H1 (cell line): Measurements from ENCODE around the gene SLC22A23. TPM values are rescaled to one million over a fixed set of nuclear protein-coding genes. Genes with fewer than 3 reads are reported as not detected.

ENCODE experiments used
- CTCF ChIA-PET: fragments of 300-600 bp; sonication (Branson Sonifier 250); formaldehyde crosslinking; loops from one replicate; lab custom pipeline; 2021; ENCODE audit not compliant: partially characterized antibody; lab: Charles Lee
- POLR2A ChIA-PET: fragments of 300-600 bp; sonication (Branson Sonifier 250); formaldehyde crosslinking; loops from one replicate; lab custom pipeline; 2021; ENCODE audit warnings: inconsistent platforms; ENCODE audit not compliant: partially characterized antibody; lab: Charles Lee
- DNase-seq, 2 experiments: peaks; one replicate each; pipeline versions ENCODE4 v3.0.0 to v3.0.0-alpha.2; 2010 to 2022; ENCODE audit warnings: low spot score in 2 of 2, low read depth in 1 of 2, mixed read lengths in 1 of 2
- FAIRE-seq: peaks from 2 replicates; lab custom pipeline; 2011; peaks lifted over from hg19 to GRCh38; lab: Jason Lieb, UNC
- H2AFZ ChIP-seq: 2 replicates; pipeline ENCODE4 v1.8.1; 2012; ENCODE audit warnings: low read length, inconsistent platforms
- H2AK5ac ChIP-seq: 2 replicates; pipeline ENCODE4 v1.6.1; 2013; ENCODE audit warnings: low read depth, low read length
- H2BK120ac ChIP-seq: replicated peaks from 2 replicates; pipeline ENCODE3; 2013; ENCODE audit warnings: low read depth, low read length, inconsistent platforms
- H2BK12ac ChIP-seq: 2 replicates; pipeline ENCODE4 v1.6.1; 2013; ENCODE audit warnings: low read depth, low read length
- H2BK15ac ChIP-seq: 2 replicates; pipeline ENCODE4 v1.6.1; 2013; ENCODE audit warnings: low read length
- H2BK20ac ChIP-seq: 2 replicates; pipeline ENCODE4 v1.6.1; 2013; ENCODE audit warnings: low read length
- H2BK5ac ChIP-seq: 2 replicates; pipeline ENCODE4 v1.6.1; 2013; ENCODE audit warnings: low read depth, low read length
- H3K14ac ChIP-seq: 2 replicates; pipeline ENCODE4 v1.6.1; 2013; ENCODE audit warnings: inconsistent platforms; ENCODE audit not compliant: insufficient read length
- H3K18ac ChIP-seq: 2 replicates; pipeline ENCODE4 v1.6.1; 2013; ENCODE audit warnings: low read length; ENCODE audit errors: extremely low read depth
- H3K23ac ChIP-seq: 2 replicates; pipeline ENCODE4 v1.6.1; 2013; ENCODE audit warnings: inconsistent platforms; ENCODE audit not compliant: insufficient read length
- H3K23me2 ChIP-seq: 2 replicates; pipeline ENCODE4 v1.6.1; 2013; ENCODE audit warnings: low read depth, low read length
- H3K27ac ChIP-seq: 2 replicates; pipeline ENCODE4 v1.6.1; 2011; ENCODE audit warnings: low read depth, low read length, inconsistent platforms
- H3K27me3 ChIP-seq, 4 experiments: replicated peaks in 1 of 4; 1 replicate in 1 of 4; 2 replicates in 3 of 4; pipeline versions ENCODE4 v1.6.1 to v1.8.1; 2011 to 2013; ENCODE audit warnings: low read length in 3 of 4, mild to moderate bottlenecking in 3 of 4, inconsistent platforms in 2 of 4, mixed read lengths in 2 of 4, moderate library complexity in 1 of 4; ENCODE audit not compliant: control insufficient read depth in 3 of 4, insufficient read depth in 3 of 4; ENCODE audit errors: extremely low read depth in 1 of 4
- H3K36me3 ChIP-seq, 4 experiments: 2 replicates each; pipeline versions ENCODE4 v1.6.1 to v1.8.1; 2011 to 2013; ENCODE audit warnings: mild to moderate bottlenecking in 4 of 4, low read length in 3 of 4, moderate library complexity in 2 of 4, control low read depth in 1 of 4, inconsistent platforms in 1 of 4; ENCODE audit not compliant: insufficient read depth in 4 of 4, control insufficient read depth in 2 of 4
- H3K4ac ChIP-seq: replicated peaks from 2 replicates; pipeline ENCODE3; 2013; ENCODE audit warnings: low read length, low read depth, mixed read lengths, inconsistent platforms; ENCODE audit not compliant: insufficient read length
- H3K4me1 ChIP-seq, 4 experiments: replicated peaks in 1 of 4; 1 replicate in 1 of 4; 2 replicates in 3 of 4; pipeline versions ENCODE4 v1.6.1 to v1.8.1; 2011 to 2013; ENCODE audit warnings: low read length in 3 of 4, inconsistent platforms in 2 of 4, mixed read lengths in 1 of 4; ENCODE audit not compliant: insufficient read depth in 4 of 4, control insufficient read depth in 3 of 4
- H3K4me2 ChIP-seq, 2 experiments: 2 replicates each; pipeline versions ENCODE4 v1.6.1 to v1.8.1; 2011 to 2013; ENCODE audit warnings: low read depth in 2 of 2, low read length in 2 of 2, control low read depth in 1 of 2, inconsistent platforms in 1 of 2, mild to moderate bottlenecking in 1 of 2; ENCODE audit not compliant: insufficient read depth in 1 of 2
- H3K4me3 ChIP-seq, 4 experiments: fragments of 200-600, 300-600 bp in 1 of 4; sonication (generic), shearing (Covaris generic), sonication (Bioruptor Twin) in 1 of 4; 2 replicates each; pipeline versions ENCODE4 v1.5.1 to v1.8.1; 2011 to 2016; ENCODE audit warnings: low read length in 4 of 4, low read depth in 3 of 4, control low read depth in 2 of 4, inconsistent platforms in 2 of 4, mild to moderate bottlenecking in 2 of 4, mixed read lengths in 1 of 4, moderate library complexity in 1 of 4; ENCODE audit not compliant: insufficient read depth in 2 of 4; ENCODE audit errors: extremely low read depth in 1 of 4
- H3K56ac ChIP-seq: replicated peaks from 2 replicates; pipeline ENCODE3; 2013; ENCODE audit warnings: low read depth, mild to moderate bottlenecking, mixed read lengths, low read length, inconsistent platforms; ENCODE audit not compliant: insufficient read length
- H3K79me1 ChIP-seq: 2 replicates; pipeline ENCODE4 v1.6.1; 2013; ENCODE audit warnings: low read depth, low read length, control low read depth
- H3K79me2 ChIP-seq, 2 experiments: 2 replicates each; pipeline versions ENCODE4 v1.6.1 to v1.8.1; 2012 to 2013; ENCODE audit warnings: low read length in 2 of 2, mild to moderate bottlenecking in 2 of 2, inconsistent platforms in 1 of 2; ENCODE audit not compliant: insufficient read depth in 2 of 2, control insufficient read depth in 1 of 2
- H3K9ac ChIP-seq, 4 experiments: replicated peaks in 1 of 4; 1 replicate in 1 of 4; 2 replicates in 3 of 4; pipeline versions ENCODE4 v1.6.1 to v1.8.1; 2011 to 2013; ENCODE audit warnings: low read depth in 3 of 4, low read length in 3 of 4, control low read depth in 2 of 4, mild to moderate bottlenecking in 2 of 4, moderate library complexity in 2 of 4, inconsistent platforms in 1 of 4; ENCODE audit errors: extremely low read depth in 1 of 4
- H3K9me3 ChIP-seq, 2 experiments: 2 replicates each; pipeline versions ENCODE4 v1.6.1 to v1.8.1; 2012 to 2013; ENCODE audit warnings: mild to moderate bottlenecking in 2 of 2, moderate library complexity in 2 of 2, control low read depth in 1 of 2, inconsistent platforms in 1 of 2, low read depth in 1 of 2, low read length in 1 of 2, mixed read lengths in 1 of 2; ENCODE audit not compliant: insufficient read depth in 2 of 2
- H4K20me1 ChIP-seq, 2 experiments: replicated peaks in 1 of 2; 2 replicates each; pipeline versions ENCODE3 to v1.8.1; 2011 to 2013; ENCODE audit warnings: inconsistent platforms in 2 of 2, low read length in 2 of 2, mild to moderate bottlenecking in 1 of 2; ENCODE audit not compliant: insufficient read depth in 2 of 2, control insufficient read depth in 1 of 2
- H4K5ac ChIP-seq: 2 replicates; pipeline ENCODE4 v1.6.1; 2013; ENCODE audit warnings: low read length, low read depth, mixed read lengths, inconsistent platforms; ENCODE audit not compliant: insufficient read length
- H4K8ac ChIP-seq: 2 replicates; pipeline ENCODE4 v1.8.0; 2013; ENCODE audit warnings: mild to moderate bottlenecking, moderate library complexity, low read length, inconsistent platforms; ENCODE audit not compliant: insufficient read depth; ENCODE audit errors: extremely low read depth
- H4K91ac ChIP-seq: replicated peaks from 2 replicates; pipeline ENCODE3; 2013; ENCODE audit warnings: low read length, mixed read lengths, inconsistent platforms; ENCODE audit not compliant: insufficient read length
- CBX5 ChIP-seq: fragments of 300-800, 300-1000 bp; sonication (generic); IDR thresholded peaks from 2 replicates; pipeline ENCODE4 v1.7.1; 2016; ENCODE audit warnings: antibody characterized with exemption, low read length, low read depth
- CHD2 ChIP-seq: IDR thresholded peaks from 2 replicates; pipeline ENCODE4 v1.6.1; 2012; ENCODE audit warnings: low read length, improper control_type of control experiment
- FOSL1 ChIP-seq: IDR thresholded peaks from 2 replicates; pipeline ENCODE4 v1.6.1; 2011; ENCODE audit warnings: mild to moderate bottlenecking, low read depth, low read length, moderate library complexity; ENCODE audit not compliant: insufficient read depth
- HDAC2 ChIP-seq, 2 experiments: fragments of 300-600 bp in 1 of 2; sonication (generic) in 1 of 2; IDR thresholded peaks; 2 replicates each; pipeline ENCODE4 v1.6.1; 2011 to 2012; ENCODE audit warnings: low read depth in 2 of 2, low read length in 2 of 2, mild to moderate bottlenecking in 2 of 2, moderate library complexity in 2 of 2, borderline replicate concordance in 1 of 2, inconsistent platforms in 1 of 2
- HDAC6 ChIP-seq: IDR thresholded peaks from one replicate; pipeline ENCODE4 v1.7.1; 2012; ENCODE audit warnings: low read depth, mild to moderate bottlenecking, inconsistent platforms, low read length, moderate library complexity
- KDM4A ChIP-seq: IDR thresholded peaks from one replicate; pipeline ENCODE4 v1.7.1; 2012; ENCODE audit warnings: low read depth, mild to moderate bottlenecking, moderate library complexity, low read length, inconsistent platforms; ENCODE audit not compliant: severe bottlenecking
- NANOG ChIP-seq: IDR thresholded peaks from 2 replicates; pipeline ENCODE4 v1.6.1; 2011; ENCODE audit warnings: low read length, low read depth, mild to moderate bottlenecking, inconsistent platforms; ENCODE audit not compliant: insufficient read depth, poor library complexity, severe bottlenecking
- SP1 ChIP-seq: IDR thresholded peaks from 2 replicates; pipeline ENCODE4 v1.6.1; 2011; ENCODE audit warnings: low read depth, low read length
- SP4 ChIP-seq: IDR thresholded peaks from 2 replicates; pipeline ENCODE4 v1.6.1; 2012; ENCODE audit warnings: low read length, inconsistent platforms
- YY1 ChIP-seq: IDR thresholded peaks from 2 replicates; pipeline ENCODE4 v1.6.1; 2011; ENCODE audit warnings: low read depth, mild to moderate bottlenecking, low read length
- WGBS, 2 experiments: shearing (Covaris generic) in 1 of 2; methylation state at CpG; one replicate each; pipeline versions ENCODE4 v1.1.6 to v1.1.7; 2013 to 2015; ENCODE audit warnings: low lambda C conversion rate in 2 of 2, mixed read lengths in 2 of 2, inconsistent platforms in 1 of 2, low coverage in 1 of 2, missing lambda C conversion rate in 1 of 2; ENCODE audit not compliant: insufficient replicate concordance in 2 of 2, insufficient coverage in 1 of 2, insufficient read length in 1 of 2; ENCODE audit errors: extremely low coverage in 1 of 2, missing lambda C conversion rate in 1 of 2; 5-methylcytosine and 5-hydroxymethylcytosine counted together
- polyA plus RNA-seq, 7 experiments: library from polyadenylated mRNA; depleted of rRNA in 3 of 7; stranded (reverse) in 5 of 7; unstranded in 2 of 7; fragments of >200 nt in 5 of 7; fragments of 200-250 nt in 2 of 7; gene quantifications; 1 replicate in 5 of 7; 2 replicates in 1 of 7; 4 replicates in 1 of 7; pipeline versions ENCODE4 v1.2.1 to v1.2.3, GENCODE V29; 2011 to 2013; ENCODE audit warnings: missing spikeins in 2 of 7, mixed read lengths in 2 of 7
- total RNA-seq: library from RNA; stranded (reverse); fragmentation: NEBNext Ultra II Directional; extraction: Animal tissue kit (Norgen Biotek cat#: 25700); gene quantifications from 2 replicates; pipeline ENCODE4 v1.2.1, GENCODE V29; 2021

SLC22A23 gene
- total and polyA plus RNA-seq, 2 of the 8 experiments (the other 6 are each of a cell fraction or from before 2014, with no cell fraction given), result 9.9 to 38.4 TPM

- H2BK120ac ChIP-seq, result no peak overlapping the region
- no peaks in the 10 kb centered on the region for H3K79me2 ChIP-seq
- no peak overlapping the region for H3K18ac ChIP-seq
- no peak overlapping the region for H4K5ac ChIP-seq
- H3K4me1 ChIP-seq, result no peaks in the 10 kb centered on the region
- H3K27me3 ChIP-seq, result no peaks in the 10 kb centered on the region
- no peak overlapping the region for H2AK5ac ChIP-seq
- ChIA-PET POLR2A (no interaction called here), CTCF (interaction anchor here (0.6 to 6.0 kb wide), 10 partner anchors 9 to 169 kb away, joined by 3 to 35 read pairs (median 3); no protein-coding TSS in a partner anchor)
- no peaks in the 10 kb centered on the region for H3K9me3 ChIP-seq
- no peak overlapping the region for H2BK12ac ChIP-seq
- H2BK20ac ChIP-seq, result no peak overlapping the region
- H4K91ac ChIP-seq, result no peak overlapping the region
- no peak overlapping the region for H3K4me2 ChIP-seq
- H3K27ac ChIP-seq, result no peak overlapping the region
- H3K23ac ChIP-seq, result no peak overlapping the region
- H3K4me3 ChIP-seq, result no peak overlapping the region
- no peak overlapping the region for H2BK15ac ChIP-seq
- FAIRE-seq (no peak), DNase-seq (no peak)
- TF ChIP-seq SP4 (no peak), HDAC6 (no peak), SP1 (no peak), KDM4A (no peak), NANOG (no peak), HDAC2 (IDR thresholded peaks at IDR 0.05; ENCODE audit: borderline replicate concordance in 1 of 2, low read depth in 2 of 2, low read length in 2 of 2) (no peak), YY1 (no peak), FOSL1 (no peak), CHD2 (no peak), CBX5 (no peak)
- H3K79me1 ChIP-seq, result no peaks in the 10 kb centered on the region
- H3K56ac ChIP-seq, result no peak overlapping the region
- 92% methylated on average over 10 of the region's 10 CpGs; no CpG with 5 or more reads in 1 of the 2 experiments for WGBS, 2 experiments
- no peaks in the 10 kb centered on the region; a peak in 1 of 8 replicates for H3K36me3 ChIP-seq
- no peak overlapping the region for H3K14ac ChIP-seq
- no peak overlapping the region for H2BK5ac ChIP-seq
- H3K23me2 ChIP-seq, result no peaks in the 10 kb centered on the region
- H3K9ac ChIP-seq, result no peak overlapping the region
- H4K20me1 ChIP-seq, result no peaks in the 10 kb centered on the region
- no peak overlapping the region for H4K8ac ChIP-seq
- no peak overlapping the region for H3K4ac ChIP-seq
- no peak overlapping the region for H2AFZ ChIP-seq
These were observed 157.6 kb downstream of the SLC22A23 start for GRCh38 chr6:3299221-3299620.
